ENCODE measurements around the gene TAF1A. TPM values are rescaled to one million over a fixed set of nuclear protein-coding genes. Genes with fewer than 3 reads are reported as not detected.

The TAF1A gene
- total RNA-seq, 1 experiment from 2014 or later, result 10.6 TPM

DNA sequence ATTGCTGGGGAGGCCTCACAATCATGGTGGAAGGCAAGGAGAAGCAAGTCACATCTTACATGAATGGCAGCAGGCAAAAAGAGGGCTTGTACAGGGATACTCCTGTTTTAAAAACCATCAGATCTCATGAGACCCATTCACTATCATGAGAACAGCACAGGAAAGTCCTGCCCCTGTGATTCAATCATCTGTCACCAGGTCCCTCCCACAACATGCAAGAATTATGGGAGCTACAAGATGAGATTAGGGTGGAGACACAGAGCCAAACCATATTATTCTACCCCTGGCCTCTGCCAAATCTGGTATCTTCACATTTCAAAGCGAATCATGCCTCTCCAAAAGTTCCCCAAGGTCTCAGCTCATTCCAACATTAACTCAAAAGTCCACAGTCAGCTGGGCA lies 17.0 kb upstream of the TAF1A start:
- DNase-seq (ENCODE audit: low read depth), result no peak
- in situ Hi-C loops (cut with HindIII; ENCODE audit: low pct_unique_long_range_greater_than_20kb, low sequenced_read_pairs), result no loop called here

DNA sequence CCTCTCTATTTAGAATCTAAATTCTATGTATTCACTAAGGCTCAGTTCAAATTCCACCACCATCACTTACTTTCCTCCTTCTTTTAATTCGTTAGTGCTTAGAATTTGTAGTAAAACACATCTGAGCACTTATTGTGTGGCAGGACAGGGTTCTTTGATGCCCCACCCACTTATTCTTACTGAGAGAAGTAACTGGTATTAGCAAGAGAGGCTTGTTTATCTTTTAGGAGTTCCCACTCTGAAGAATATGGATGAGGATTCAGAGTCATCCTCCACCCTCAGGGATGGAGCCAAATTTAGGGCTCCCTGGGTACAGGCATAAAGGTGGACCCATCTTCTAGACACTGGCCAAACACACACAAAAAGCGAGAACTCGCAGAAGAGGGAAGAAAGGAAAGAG lies 11.5 kb upstream of the TAF1A start:
- DNase-seq (ENCODE audit: low read depth), result no peak
- in situ Hi-C loops (cut with HindIII; ENCODE audit: low pct_unique_long_range_greater_than_20kb, low sequenced_read_pairs), result no loop called here

- no peak for DNase-seq (ENCODE audit: low read depth)
- in situ Hi-C loops (cut with HindIII; ENCODE audit: low pct_unique_long_range_greater_than_20kb, low sequenced_read_pairs), result no loop called here
Measured at GRCh38 chr1:222600281-222600680, 10.5 kb upstream of the TAF1A start.

GRCh38 chr1:222596696-222597095 lies 7.0 kb upstream of the TAF1A start:
- in situ Hi-C loops (cut with HindIII; ENCODE audit: low pct_unique_long_range_greater_than_20kb, low sequenced_read_pairs), result no loop called here
- DNase-seq (ENCODE audit: low read depth), result no peak

DNA sequence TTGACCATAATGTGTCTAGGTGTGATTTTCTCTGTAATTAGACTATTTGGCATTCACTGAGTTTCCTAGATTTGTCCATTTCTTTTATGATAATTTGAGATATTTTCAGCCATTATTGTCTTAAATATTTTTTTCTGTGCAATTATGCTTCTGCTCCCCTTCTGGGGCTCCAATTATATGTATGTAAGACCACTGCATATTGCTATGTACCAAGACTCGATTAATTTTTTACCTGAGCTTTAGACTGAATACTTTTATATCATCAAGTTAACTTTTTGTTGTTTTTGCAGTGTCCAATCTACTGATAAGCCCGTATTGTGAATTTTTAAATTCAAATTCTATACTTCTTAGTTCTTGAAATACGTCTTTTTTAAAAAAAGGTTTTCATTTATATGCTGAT lies 5.1 kb upstream of the TAF1A start:
- in situ Hi-C loops (cut with HindIII; ENCODE audit: low pct_unique_long_range_greater_than_20kb, low sequenced_read_pairs), result no loop called here
- no peak for DNase-seq (ENCODE audit: low read depth)

DNA sequence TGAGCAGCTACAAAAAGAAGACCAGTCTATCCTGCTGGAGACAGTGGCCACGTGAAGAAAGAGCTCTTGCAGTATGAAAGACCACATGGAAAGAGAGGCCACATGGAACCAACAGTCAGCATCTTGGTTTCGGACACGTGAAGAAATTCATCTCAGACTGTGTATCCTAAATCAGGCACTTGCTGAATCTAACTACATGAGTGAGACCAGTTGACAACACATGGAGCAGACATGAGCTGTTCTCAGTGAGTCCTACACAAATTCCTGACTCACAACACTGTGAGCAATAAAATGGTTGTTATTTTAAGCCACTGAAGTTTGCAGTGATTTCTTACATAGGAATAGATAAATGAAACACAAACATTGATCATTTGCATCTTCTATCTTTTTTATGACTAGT lies 2.4 kb upstream of the TAF1A start:
- DNase-seq (ENCODE audit: low read depth), result no peak
- in situ Hi-C loops (cut with HindIII; ENCODE audit: low pct_unique_long_range_greater_than_20kb, low sequenced_read_pairs), result no loop called here

DNA sequence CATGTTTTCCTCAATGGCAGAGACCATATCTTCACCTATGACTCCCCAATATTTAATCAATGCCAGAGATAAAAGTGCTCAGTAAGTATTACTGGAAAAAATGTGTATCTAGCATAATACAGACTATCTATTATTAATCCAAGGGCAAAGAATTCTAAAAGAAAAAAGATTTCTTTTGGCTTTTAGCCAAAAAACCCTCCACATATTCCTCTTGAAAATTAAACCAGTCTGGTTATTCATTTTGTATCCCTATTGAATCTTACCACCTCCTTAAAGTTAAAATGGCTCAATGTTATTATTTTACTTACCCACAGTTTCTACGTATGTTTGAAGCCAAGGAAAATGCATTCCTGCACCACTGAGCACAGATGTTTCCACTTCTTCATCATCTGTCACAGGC lies 1.6 kb downstream of the TAF1A start:
- in situ Hi-C loops (cut with HindIII; ENCODE audit: low pct_unique_long_range_greater_than_20kb, low sequenced_read_pairs), result no loop called here
- no peak for DNase-seq (ENCODE audit: low read depth)

DNA sequence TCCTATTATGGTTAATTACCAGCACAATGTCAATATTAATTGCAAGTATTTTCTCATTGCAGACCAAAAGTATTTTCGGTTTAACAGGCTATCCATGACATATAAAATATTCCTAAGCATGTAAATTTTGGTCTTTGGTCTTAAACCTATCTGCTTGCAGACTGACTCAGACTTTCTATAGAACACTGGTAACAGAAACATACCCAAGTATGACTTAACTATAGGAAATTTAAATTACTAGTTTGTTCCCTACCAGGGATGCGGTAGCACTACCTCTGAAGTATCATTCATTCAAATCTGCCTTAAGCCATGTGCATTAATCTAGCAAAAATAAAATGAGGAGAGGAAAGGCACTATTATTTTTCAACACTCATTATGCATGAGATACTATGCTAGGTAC lies 2.9 kb downstream of the TAF1A start:
- in situ Hi-C loops (cut with HindIII; ENCODE audit: low pct_unique_long_range_greater_than_20kb, low sequenced_read_pairs), result no loop called here
- no peak for DNase-seq (ENCODE audit: low read depth)

- in situ Hi-C loops (cut with HindIII; ENCODE audit: low pct_unique_long_range_greater_than_20kb, low sequenced_read_pairs), result no loop called here
- no peak for DNase-seq (ENCODE audit: low read depth)
Measured at GRCh38 chr1:222583079-222583478, 6.7 kb downstream of the TAF1A start.

- peak; percentile 40 for DNase-seq (ENCODE audit: low read depth)
- in situ Hi-C loops (cut with HindIII; ENCODE audit: low pct_unique_long_range_greater_than_20kb, low sequenced_read_pairs), result no loop called here
Measured at GRCh38 chr1:222582099-222582774, 7.5 kb downstream of the TAF1A start.

GRCh38 chr1:222579316-222579715 lies 10.4 kb downstream of the TAF1A start:
- no peak for DNase-seq (ENCODE audit: low read depth)
- in situ Hi-C loops (cut with HindIII; ENCODE audit: low pct_unique_long_range_greater_than_20kb, low sequenced_read_pairs), result no loop called here

DNA sequence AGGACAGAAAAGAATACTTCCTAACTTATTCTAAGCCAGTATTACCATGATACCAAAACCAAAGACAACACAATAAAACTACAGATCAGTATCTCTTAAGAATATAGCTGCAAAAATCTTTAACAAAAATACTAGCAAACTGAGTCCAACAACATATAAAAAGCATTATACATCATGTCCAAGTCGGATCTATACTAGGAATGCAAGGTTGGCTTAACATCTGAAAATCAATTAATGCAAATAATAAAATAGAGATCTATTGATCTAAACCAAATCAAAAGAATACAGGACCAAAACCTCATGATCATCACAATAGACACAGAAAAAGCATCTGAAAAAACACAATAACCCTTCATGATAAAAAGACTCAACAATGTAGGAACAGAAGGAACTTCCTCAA lies 18.9 kb downstream of the TAF1A start:
- no peak for DNase-seq (ENCODE audit: low read depth)
- in situ Hi-C loops (cut with HindIII; ENCODE audit: low pct_unique_long_range_greater_than_20kb, low sequenced_read_pairs), result no loop called here

DNA sequence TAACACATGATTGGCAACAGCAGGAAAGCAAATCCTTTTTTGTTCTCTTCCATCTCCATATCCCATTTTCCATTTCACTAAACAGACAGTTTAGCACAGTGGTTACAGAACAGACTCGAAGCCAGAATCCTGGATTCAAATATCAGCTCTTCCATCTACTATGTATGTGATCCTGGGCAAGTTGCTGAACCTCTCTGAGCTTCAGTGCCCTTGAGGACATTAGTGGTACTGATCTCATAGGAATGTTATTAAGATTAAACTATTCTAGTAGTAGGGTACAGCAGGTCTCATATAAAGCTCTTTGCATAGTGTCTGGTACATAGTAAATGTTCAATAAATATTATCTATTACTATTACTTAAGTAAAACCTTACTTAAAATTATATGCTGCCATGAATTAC lies 28.1 kb downstream of the TAF1A start:
- no peak for DNase-seq (ENCODE audit: low read depth)
- in situ Hi-C loops (cut with HindIII; ENCODE audit: low pct_unique_long_range_greater_than_20kb, low sequenced_read_pairs), result no loop called here

GRCh38 chr1:222557574-222557973 lies 32.2 kb downstream of the TAF1A start:
- in situ Hi-C loops (cut with HindIII; ENCODE audit: low pct_unique_long_range_greater_than_20kb, low sequenced_read_pairs), result no loop called here
- DNase-seq (ENCODE audit: low read depth), result no peak

DNA sequence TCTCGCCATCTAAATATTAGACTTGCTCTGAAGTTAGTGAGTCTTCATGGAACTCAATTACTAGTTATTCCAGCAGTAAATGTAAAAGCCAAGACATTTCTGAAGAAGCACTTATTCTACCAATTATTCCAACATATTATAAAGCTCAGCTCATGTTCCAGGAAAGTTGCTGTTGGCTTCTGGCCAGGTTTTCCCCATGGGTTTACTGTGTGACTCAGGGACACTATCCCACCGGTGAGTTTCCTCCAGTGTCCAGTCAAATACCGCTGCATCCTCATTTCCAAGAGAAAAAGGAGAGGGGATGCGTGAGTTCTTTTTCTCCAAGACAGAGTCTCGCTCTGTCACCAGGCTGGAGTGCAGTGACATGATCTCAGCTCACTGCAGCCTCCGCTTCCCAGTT lies 32.6 kb downstream of the TAF1A start:
- in situ Hi-C loops (cut with HindIII; ENCODE audit: low pct_unique_long_range_greater_than_20kb, low sequenced_read_pairs), result no loop called here
- no peak for DNase-seq (ENCODE audit: low read depth)

DNA sequence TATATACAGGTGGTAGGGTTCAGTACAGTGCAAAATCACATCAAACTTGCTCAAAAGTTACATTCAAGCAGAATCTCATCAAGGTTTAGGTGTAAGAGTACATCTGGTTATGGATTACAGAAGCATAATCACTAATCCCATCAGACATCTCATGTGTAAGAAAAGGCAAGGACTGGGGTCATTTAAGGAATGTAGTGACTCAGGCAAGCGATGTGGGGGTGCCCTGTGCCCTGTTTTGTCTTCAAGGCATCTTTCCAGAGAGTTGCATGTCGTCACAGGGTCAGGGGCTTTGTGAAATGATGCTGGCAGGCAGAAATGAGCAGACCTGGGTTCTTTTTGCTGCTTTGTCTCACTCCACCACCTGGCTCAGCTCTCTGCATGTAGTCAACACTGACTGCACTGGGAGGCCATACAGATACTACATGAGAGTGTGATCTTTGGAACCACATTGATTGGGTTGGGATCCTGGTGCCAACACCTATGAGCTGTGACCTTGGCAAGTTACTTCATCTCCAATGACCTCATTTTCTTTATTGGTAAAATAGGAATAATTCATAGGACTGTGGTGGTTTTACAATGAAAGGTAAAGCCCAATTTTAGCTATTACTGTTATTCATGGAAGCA lies 33.6 kb downstream of the TAF1A start:
- in situ Hi-C loops (cut with HindIII; ENCODE audit: low pct_unique_long_range_greater_than_20kb, low sequenced_read_pairs), result no loop called here
- no peak for DNase-seq (ENCODE audit: low read depth)

GRCh38 chr1:222554177-222554576 lies 35.6 kb downstream of the TAF1A start:
- no peak for DNase-seq (ENCODE audit: low read depth)
- in situ Hi-C loops (cut with HindIII; ENCODE audit: low pct_unique_long_range_greater_than_20kb, low sequenced_read_pairs), result no loop called here

DNA sequence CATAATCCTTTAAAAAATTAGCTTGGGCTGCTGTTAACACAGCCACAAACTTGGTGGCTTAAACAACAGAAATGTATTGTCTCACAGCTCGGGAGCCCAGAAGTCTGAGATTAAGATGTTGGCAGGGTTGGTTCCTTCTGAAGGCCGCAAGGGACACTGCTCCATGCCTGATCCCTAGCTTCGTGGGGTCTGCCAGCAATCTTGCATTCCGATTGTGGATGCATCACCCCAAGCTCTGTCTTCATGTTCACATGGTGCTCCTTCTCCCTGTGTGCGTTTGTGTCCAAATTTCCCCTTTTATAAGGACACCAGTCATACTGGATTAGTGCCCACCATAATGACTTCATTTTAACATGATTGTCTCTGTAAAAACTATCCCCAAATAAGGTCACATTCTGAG lies 36.9 kb downstream of the TAF1A start:
- no peak for DNase-seq (ENCODE audit: low read depth)
- in situ Hi-C loops (cut with HindIII; ENCODE audit: low pct_unique_long_range_greater_than_20kb, low sequenced_read_pairs), result no loop called here

GRCh38 chr1:222547944-222548671 lies 41.6 kb downstream of the TAF1A start, which contains the start of gene HHIPL2:
Gene HHIPL2 (minus strand): TSS chr1:222548104. CDS start chr1:222548044, 60 bp downstream.
- in situ Hi-C loops (cut with HindIII; ENCODE audit: low pct_unique_long_range_greater_than_20kb, low sequenced_read_pairs), result no loop called here
- peak; percentile 54 for DNase-seq (ENCODE audit: low read depth)

- no peak for DNase-seq (ENCODE audit: low read depth)
- in situ Hi-C loops (cut with HindIII; ENCODE audit: low pct_unique_long_range_greater_than_20kb, low sequenced_read_pairs), result no loop called here
Measured at GRCh38 chr1:222547260-222547614, 42.5 kb downstream of the TAF1A start.

All from Caki2 (cell line).